GM23338 (cell line): Measurements from ENCODE around the gene DLX3. TPM values are rescaled to one million over a fixed set of nuclear protein-coding genes. Genes with fewer than 3 reads are reported as not detected.

Experiments
- ATAC-seq: fragments of 200-7000 bp; cut with Tn5 transposase; 3 replicates; pipeline ENCODE4 v1.9.1; 2020
- DNase-seq: peaks from one replicate; pipeline ENCODE4 v3.0.0-alpha.2; 2015; ENCODE audit warnings: low spot score
- H2AFZ ChIP-seq: fragments of 200-600 bp; sonication (generic); 2 replicates; pipeline ENCODE4 v1.8.0; 2016; ENCODE audit warnings: antibody characterized with exemption, mild to moderate bottlenecking, moderate library complexity
- H3F3A ChIP-seq: fragments of 200-600 bp; sonication (generic); replicated peaks from 2 replicates; pipeline ENCODE4 v1.8.0; 2017; ENCODE audit warnings: antibody characterized with exemption, mixed run types, low read depth
- H3K27ac ChIP-seq: fragments of 200-600 bp; sonication (generic); 2 replicates; pipeline ENCODE4 v1.6.1; 2016; ENCODE audit warnings: low read depth
- H3K27me3 ChIP-seq: fragments of 200-600 bp; sonication (generic); 2 replicates; pipeline ENCODE4 v1.8.0; 2016; ENCODE audit warnings: mild to moderate bottlenecking, mixed run types, moderate library complexity; ENCODE audit not compliant: insufficient read depth
- H3K36me3 ChIP-seq: fragments of 200-600 bp; sonication (generic); 2 replicates; pipeline ENCODE4 v1.8.0; 2016; ENCODE audit warnings: mild to moderate bottlenecking; ENCODE audit not compliant: insufficient read depth
- H3K4me1 ChIP-seq: fragments of 200-600 bp; sonication (generic); 2 replicates; pipeline ENCODE4 v1.8.0; 2016; ENCODE audit warnings: mild to moderate bottlenecking, moderate library complexity; ENCODE audit not compliant: insufficient read depth
- H3K4me2 ChIP-seq: fragments of 200-600 bp; sonication (generic); 2 replicates; pipeline ENCODE4 v1.7.1; 2017; ENCODE audit warnings: mixed run types
- H3K4me3 ChIP-seq: fragments of 200-600 bp; sonication (generic); 2 replicates; pipeline ENCODE4 v1.6.1; 2016; ENCODE audit warnings: mixed run types
- H3K79me2 ChIP-seq: fragments of 200-600 bp; sonication (generic); replicated peaks from 2 replicates; pipeline ENCODE4 v1.8.0; 2017; ENCODE audit warnings: mild to moderate bottlenecking; ENCODE audit not compliant: insufficient read depth
- H3K9me2 ChIP-seq: fragments of 200-600 bp; sonication (generic); 2 replicates; pipeline ENCODE4 v1.8.0; 2017; ENCODE audit not compliant: insufficient read depth
- H4K20me1 ChIP-seq: fragments of 200-600 bp; sonication (generic); replicated peaks from 2 replicates; pipeline ENCODE4 v1.8.0; 2017; ENCODE audit warnings: mild to moderate bottlenecking; ENCODE audit not compliant: insufficient read depth
- H3K27ac Mint-ChIP-seq: 2 replicates; pipeline ENCODE4 v1.8.0; 2020; ENCODE audit warnings: inconsistent platforms, mild to moderate bottlenecking, moderate library complexity, mixed read lengths
- H3K27me3 Mint-ChIP-seq: 3 replicates; pipeline ENCODE4 v1.8.0; 2022; ENCODE audit warnings: low read depth, mild to moderate bottlenecking, moderate library complexity, mixed read lengths, inconsistent platforms; ENCODE audit not compliant: insufficient read depth, poor library complexity
- H3K36me3 Mint-ChIP-seq: 3 replicates; pipeline ENCODE4 v1.8.0; 2021; ENCODE audit warnings: low read depth, mild to moderate bottlenecking, inconsistent platforms, moderate library complexity, mixed read lengths
- H3K4me1 Mint-ChIP-seq: 3 replicates; pipeline ENCODE4 v1.8.0; 2020; ENCODE audit warnings: mild to moderate bottlenecking, inconsistent platforms, mixed read lengths
- H3K4me3 Mint-ChIP-seq: 3 replicates; pipeline ENCODE4 v1.8.0; 2021; ENCODE audit warnings: moderate library complexity, mild to moderate bottlenecking, inconsistent platforms, mixed read lengths
- H3K9me3 Mint-ChIP-seq: 3 replicates; pipeline ENCODE4 v1.8.0; 2020; ENCODE audit warnings: moderate library complexity, mild to moderate bottlenecking, inconsistent platforms, mixed read lengths
- CREB1 ChIP-seq: fragments of 250-450 bp; sonication (Bioruptor Pico); IDR thresholded peaks from 2 replicates; pipeline ENCODE4 v1.5.0; 2020; ENCODE audit warnings: low read depth, mild to moderate bottlenecking, moderate library complexity
- EZH2 ChIP-seq: fragments of 200-600 bp; sonication (generic); IDR thresholded peaks from one replicate; pipeline ENCODE4 v1.8.0; 2017; ENCODE audit warnings: antibody characterized with exemption, mild to moderate bottlenecking, low read depth; ENCODE audit not compliant: unreplicated experiment
- EZH2phosphoT487 ChIP-seq: fragments of 200-600 bp; sonication (generic); IDR thresholded peaks from one replicate; pipeline ENCODE4 v1.8.1; 2018; ENCODE audit warnings: antibody characterized with exemption; ENCODE audit not compliant: unreplicated experiment
- JUNB ChIP-seq: IDR thresholded peaks from one replicate; pipeline ENCODE4 v1.6.1; 2016; ENCODE audit warnings: antibody characterized with exemption; ENCODE audit not compliant: unreplicated experiment
- NANOG ChIP-seq: IDR thresholded peaks from 2 replicates; pipeline ENCODE4 v1.6.1; 2016; ENCODE audit warnings: antibody characterized with exemption, borderline replicate concordance
- POLR2AphosphoS5 ChIP-seq: IDR thresholded peaks from 2 replicates; pipeline ENCODE4 v1.6.1; 2016; ENCODE audit warnings: antibody characterized with exemption, low read depth
- STAT1 ChIP-seq: IDR thresholded peaks from one replicate; pipeline ENCODE4 v1.6.1; 2016; ENCODE audit warnings: antibody characterized with exemption; ENCODE audit not compliant: unreplicated experiment
- ZNF114 ChIP-seq: fragments of 250-450 bp; sonication (Bioruptor Pico); IDR thresholded peaks from 2 replicates; pipeline ENCODE4 v1.5.0; 2020; ENCODE audit warnings: mild to moderate bottlenecking, moderate library complexity
- ZNF331 ChIP-seq: fragments of 250-450 bp; sonication (Bioruptor Pico); IDR thresholded peaks from 2 replicates; pipeline ENCODE4 v1.5.0; 2020; ENCODE audit warnings: low read depth, mild to moderate bottlenecking, moderate library complexity
- polyA plus RNA-seq: library from polyadenylated mRNA; unstranded; fragments of >200 nt; fragmentation: Nextera tagmentation; extraction: Ambion mirVana; gene quantifications from 2 replicates; pipeline ENCODE4 v1.2.1, GENCODE V29; 2016
- total RNA-seq: library from RNA; depleted of rRNA; stranded (reverse); fragments of >200 nt; shearing (Covaris generic); gene quantifications from 2 replicates; pipeline ENCODE4 v1.2.3, GENCODE V29; 2014
- TF ChIP-seq, protein P1 (sequence below): fragments of 250-450 bp; sonication (Bioruptor Pico); IDR thresholded peaks from 2 replicates; pipeline ENCODE4 v1.5.0; 2020; ENCODE audit warnings: mild to moderate bottlenecking, moderate library complexity
- TF ChIP-seq, protein P2 (sequence below), 2 experiments: fragments of 200-600 bp in 1 of 2; sonication (generic) in 1 of 2; conservative IDR thresholded peaks; 2 replicates each; pipeline versions ENCODE4 v1.5.1 to v1.6.1; 2016 to 2017; ENCODE audit warnings: antibody characterized with exemption in 2 of 2, low read depth in 2 of 2, mild to moderate bottlenecking in 2 of 2, moderate library complexity in 1 of 2
- TF ChIP-seq, protein P3 (sequence below): IDR thresholded peaks from one replicate; pipeline ENCODE4 v1.6.1; 2018; ENCODE audit warnings: antibody characterized with exemption; ENCODE audit not compliant: unreplicated experiment
- TF ChIP-seq, protein P4 (sequence below): IDR thresholded peaks from 2 replicates; pipeline ENCODE4 v1.6.1; 2016; ENCODE audit warnings: antibody characterized with exemption

DLX3 gene
- total and polyA plus RNA-seq, 2 experiments from 2014 or later: 0.14 to 0.27 TPM

DNA sequence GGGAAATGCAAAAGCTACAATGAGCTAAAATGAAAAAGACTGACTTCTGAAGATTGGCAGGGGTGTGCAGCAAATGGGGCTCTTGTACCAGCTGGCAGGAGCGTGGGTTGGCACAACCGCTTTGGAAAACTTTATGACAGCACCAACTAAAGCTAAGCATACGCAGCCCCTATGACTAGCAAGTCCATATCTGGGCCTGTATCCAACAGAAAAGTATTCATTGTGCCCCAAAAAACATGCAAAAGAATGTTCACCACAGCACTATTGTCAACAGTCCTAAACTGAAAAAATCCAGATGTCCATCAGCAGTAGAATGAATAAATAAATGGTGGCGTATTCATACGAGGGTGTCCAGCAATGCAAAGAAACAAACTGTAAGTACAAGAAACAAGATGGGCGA, 38.3 kb upstream of the DLX3 start:
- H3K36me3 Mint-ChIP-seq: no peaks in the 10 kb centered on the region
- no peaks in the 10 kb centered on the region for H3K79me2 ChIP-seq
- no peaks in the 10 kb centered on the region for H3F3A ChIP-seq
- H3K9me3 Mint-ChIP-seq: no peaks in the 10 kb centered on the region; the same call in 2 of the 3 replicates
- H4K20me1 ChIP-seq: no peaks in the 10 kb centered on the region
- no peaks in the 10 kb centered on the region for H3K36me3 ChIP-seq
- H3K4me1 ChIP-seq: peaks cover 9% of the 10 kb centered on the region
- no peak overlapping the region for H3K4me3 Mint-ChIP-seq
- H3K27me3 ChIP-seq: no peaks in the 10 kb centered on the region
- DNase-seq: no peak
- no peaks in the 10 kb centered on the region for H3K9me2 ChIP-seq
- no peak for ATAC-seq
- H3K27me3 Mint-ChIP-seq: peaks cover 9% of the 10 kb centered on the region
- no peak overlapping the region for H3K4me2 ChIP-seq
- H3K27ac Mint-ChIP-seq: no peak overlapping the region
- H3K4me1 Mint-ChIP-seq: peaks cover 23% of the 10 kb centered on the region
- no peak overlapping the region for H2AFZ ChIP-seq
- H3K4me3 ChIP-seq: no peak overlapping the region
- TF ChIP-seq EZH2 (no peak), NANOG (no peak), JUNB (no peak), ZNF114 (CRISPR knock-in tag) (no peak), ZNF331 (CRISPR knock-in tag) (no peak), EZH2phosphoT487 (no peak), CREB1 (CRISPR knock-in tag) (no peak), STAT1 (no peak), POLR2AphosphoS5 (no peak)
- TF ChIP-seq, protein P1, sequence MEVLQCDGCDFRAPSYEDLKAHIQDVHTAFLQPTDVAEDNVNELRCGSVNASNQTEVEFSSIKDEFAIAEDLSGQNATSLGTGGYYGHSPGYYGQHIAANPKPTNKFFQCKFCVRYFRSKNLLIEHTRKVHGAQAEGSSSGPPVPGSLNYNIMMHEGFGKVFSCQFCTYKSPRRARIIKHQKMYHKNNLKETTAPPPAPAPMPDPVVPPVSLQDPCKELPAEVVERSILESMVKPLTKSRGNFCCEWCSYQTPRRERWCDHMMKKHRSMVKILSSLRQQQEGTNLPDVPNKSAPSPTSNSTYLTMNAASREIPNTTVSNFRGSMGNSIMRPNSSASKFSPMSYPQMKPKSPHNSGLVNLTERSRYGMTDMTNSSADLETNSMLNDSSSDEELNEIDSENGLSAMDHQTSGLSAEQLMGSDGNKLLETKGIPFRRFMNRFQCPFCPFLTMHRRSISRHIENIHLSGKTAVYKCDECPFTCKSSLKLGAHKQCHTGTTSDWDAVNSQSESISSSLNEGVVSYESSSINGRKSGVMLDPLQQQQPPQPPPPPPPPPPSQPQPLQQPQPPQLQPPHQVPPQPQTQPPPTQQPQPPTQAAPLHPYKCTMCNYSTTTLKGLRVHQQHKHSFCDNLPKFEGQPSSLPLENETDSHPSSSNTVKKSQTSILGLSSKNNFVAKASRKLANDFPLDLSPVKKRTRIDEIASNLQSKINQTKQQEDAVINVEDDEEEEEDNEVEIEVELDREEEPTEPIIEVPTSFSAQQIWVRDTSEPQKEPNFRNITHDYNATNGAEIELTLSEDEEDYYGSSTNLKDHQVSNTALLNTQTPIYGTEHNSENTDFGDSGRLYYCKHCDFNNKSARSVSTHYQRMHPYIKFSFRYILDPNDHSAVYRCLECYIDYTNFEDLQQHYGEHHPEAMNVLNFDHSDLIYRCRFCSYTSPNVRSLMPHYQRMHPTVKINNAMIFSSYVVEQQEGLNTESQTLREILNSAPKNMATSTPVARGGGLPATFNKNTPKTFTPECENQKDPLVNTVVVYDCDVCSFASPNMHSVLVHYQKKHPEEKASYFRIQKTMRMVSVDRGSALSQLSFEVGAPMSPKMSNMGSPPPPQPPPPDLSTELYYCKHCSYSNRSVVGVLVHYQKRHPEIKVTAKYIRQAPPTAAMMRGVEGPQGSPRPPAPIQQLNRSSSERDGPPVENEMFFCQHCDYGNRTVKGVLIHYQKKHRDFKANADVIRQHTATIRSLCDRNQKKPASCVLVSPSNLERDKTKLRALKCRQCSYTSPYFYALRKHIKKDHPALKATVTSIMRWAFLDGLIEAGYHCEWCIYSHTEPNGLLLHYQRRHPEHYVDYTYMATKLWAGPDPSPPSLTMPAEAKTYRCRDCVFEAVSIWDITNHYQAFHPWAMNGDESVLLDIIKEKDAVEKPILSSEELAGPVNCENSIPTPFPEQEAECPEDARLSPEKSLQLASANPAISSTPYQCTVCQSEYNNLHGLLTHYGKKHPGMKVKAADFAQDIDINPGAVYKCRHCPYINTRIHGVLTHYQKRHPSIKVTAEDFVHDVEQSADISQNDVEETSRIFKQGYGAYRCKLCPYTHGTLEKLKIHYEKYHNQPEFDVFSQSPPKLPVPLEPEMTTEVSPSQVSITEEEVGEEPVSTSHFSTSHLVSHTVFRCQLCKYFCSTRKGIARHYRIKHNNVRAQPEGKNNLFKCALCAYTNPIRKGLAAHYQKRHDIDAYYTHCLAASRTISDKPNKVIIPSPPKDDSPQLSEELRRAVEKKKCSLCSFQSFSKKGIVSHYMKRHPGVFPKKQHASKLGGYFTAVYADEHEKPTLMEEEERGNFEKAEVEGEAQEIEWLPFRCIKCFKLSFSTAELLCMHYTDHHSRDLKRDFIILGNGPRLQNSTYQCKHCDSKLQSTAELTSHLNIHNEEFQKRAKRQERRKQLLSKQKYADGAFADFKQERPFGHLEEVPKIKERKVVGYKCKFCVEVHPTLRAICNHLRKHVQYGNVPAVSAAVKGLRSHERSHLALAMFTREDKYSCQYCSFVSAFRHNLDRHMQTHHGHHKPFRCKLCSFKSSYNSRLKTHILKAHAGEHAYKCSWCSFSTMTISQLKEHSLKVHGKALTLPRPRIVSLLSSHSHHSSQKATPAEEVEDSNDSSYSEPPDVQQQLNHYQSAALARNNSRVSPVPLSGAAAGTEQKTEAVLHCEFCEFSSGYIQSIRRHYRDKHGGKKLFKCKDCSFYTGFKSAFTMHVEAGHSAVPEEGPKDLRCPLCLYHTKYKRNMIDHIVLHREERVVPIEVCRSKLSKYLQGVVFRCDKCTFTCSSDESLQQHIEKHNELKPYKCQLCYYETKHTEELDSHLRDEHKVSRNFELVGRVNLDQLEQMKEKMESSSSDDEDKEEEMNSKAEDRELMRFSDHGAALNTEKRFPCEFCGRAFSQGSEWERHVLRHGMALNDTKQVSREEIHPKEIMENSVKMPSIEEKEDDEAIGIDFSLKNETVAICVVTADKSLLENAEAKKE (CRISPR knock-in tag): no peak
- TF ChIP-seq, protein P2, sequence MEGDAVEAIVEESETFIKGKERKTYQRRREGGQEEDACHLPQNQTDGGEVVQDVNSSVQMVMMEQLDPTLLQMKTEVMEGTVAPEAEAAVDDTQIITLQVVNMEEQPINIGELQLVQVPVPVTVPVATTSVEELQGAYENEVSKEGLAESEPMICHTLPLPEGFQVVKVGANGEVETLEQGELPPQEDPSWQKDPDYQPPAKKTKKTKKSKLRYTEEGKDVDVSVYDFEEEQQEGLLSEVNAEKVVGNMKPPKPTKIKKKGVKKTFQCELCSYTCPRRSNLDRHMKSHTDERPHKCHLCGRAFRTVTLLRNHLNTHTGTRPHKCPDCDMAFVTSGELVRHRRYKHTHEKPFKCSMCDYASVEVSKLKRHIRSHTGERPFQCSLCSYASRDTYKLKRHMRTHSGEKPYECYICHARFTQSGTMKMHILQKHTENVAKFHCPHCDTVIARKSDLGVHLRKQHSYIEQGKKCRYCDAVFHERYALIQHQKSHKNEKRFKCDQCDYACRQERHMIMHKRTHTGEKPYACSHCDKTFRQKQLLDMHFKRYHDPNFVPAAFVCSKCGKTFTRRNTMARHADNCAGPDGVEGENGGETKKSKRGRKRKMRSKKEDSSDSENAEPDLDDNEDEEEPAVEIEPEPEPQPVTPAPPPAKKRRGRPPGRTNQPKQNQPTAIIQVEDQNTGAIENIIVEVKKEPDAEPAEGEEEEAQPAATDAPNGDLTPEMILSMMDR (conservative IDR thresholded peaks at IDR 0.05; ENCODE audit: low read depth in 2 of 2): no peak
- TF ChIP-seq, protein P3, sequence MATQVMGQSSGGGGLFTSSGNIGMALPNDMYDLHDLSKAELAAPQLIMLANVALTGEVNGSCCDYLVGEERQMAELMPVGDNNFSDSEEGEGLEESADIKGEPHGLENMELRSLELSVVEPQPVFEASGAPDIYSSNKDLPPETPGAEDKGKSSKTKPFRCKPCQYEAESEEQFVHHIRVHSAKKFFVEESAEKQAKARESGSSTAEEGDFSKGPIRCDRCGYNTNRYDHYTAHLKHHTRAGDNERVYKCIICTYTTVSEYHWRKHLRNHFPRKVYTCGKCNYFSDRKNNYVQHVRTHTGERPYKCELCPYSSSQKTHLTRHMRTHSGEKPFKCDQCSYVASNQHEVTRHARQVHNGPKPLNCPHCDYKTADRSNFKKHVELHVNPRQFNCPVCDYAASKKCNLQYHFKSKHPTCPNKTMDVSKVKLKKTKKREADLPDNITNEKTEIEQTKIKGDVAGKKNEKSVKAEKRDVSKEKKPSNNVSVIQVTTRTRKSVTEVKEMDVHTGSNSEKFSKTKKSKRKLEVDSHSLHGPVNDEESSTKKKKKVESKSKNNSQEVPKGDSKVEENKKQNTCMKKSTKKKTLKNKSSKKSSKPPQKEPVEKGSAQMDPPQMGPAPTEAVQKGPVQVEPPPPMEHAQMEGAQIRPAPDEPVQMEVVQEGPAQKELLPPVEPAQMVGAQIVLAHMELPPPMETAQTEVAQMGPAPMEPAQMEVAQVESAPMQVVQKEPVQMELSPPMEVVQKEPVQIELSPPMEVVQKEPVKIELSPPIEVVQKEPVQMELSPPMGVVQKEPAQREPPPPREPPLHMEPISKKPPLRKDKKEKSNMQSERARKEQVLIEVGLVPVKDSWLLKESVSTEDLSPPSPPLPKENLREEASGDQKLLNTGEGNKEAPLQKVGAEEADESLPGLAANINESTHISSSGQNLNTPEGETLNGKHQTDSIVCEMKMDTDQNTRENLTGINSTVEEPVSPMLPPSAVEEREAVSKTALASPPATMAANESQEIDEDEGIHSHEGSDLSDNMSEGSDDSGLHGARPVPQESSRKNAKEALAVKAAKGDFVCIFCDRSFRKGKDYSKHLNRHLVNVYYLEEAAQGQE: no peak
- TF ChIP-seq, protein P4, sequence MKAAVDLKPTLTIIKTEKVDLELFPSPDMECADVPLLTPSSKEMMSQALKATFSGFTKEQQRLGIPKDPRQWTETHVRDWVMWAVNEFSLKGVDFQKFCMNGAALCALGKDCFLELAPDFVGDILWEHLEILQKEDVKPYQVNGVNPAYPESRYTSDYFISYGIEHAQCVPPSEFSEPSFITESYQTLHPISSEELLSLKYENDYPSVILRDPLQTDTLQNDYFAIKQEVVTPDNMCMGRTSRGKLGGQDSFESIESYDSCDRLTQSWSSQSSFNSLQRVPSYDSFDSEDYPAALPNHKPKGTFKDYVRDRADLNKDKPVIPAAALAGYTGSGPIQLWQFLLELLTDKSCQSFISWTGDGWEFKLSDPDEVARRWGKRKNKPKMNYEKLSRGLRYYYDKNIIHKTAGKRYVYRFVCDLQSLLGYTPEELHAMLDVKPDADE: no peak
- no peak overlapping the region for H3K27ac ChIP-seq
